Mesodermal cell (in vitro differentiated cells): ENCODE measurements around the gene TMPRSS12.
"Not testable (repeated sequence)": the region's sequence is repeated elsewhere in the genome, so short reads cannot be mapped to it uniquely, and the experiment has no call there.

Experiments used
- H3K27ac ChIP-seq: 2 replicates; pipeline ENCODE4 v1.7.0; 2013; ENCODE audit warnings: mild to moderate bottlenecking, low read depth, low read length, moderate library complexity; ENCODE audit not compliant: severe bottlenecking
- H3K36me3 ChIP-seq: 2 replicates; pipeline ENCODE4 v1.7.1; 2013; ENCODE audit warnings: mild to moderate bottlenecking, low read length, moderate library complexity; ENCODE audit not compliant: control insufficient read depth, insufficient read depth
- H3K4me1 ChIP-seq: one replicate; pipeline ENCODE4 v1.7.1; 2013; ENCODE audit warnings: mild to moderate bottlenecking, low read length; ENCODE audit not compliant: insufficient read depth, control insufficient read depth, poor library complexity, severe bottlenecking
- H3K4me3 ChIP-seq: 2 replicates; pipeline ENCODE4 v1.7.0; 2013; ENCODE audit warnings: low read length, control low read depth, mild to moderate bottlenecking; ENCODE audit not compliant: insufficient read depth, poor library complexity, severe bottlenecking; ENCODE audit errors: extremely low read depth
- H3K9me3 ChIP-seq: 2 replicates; pipeline ENCODE4 v1.7.1; 2013; ENCODE audit warnings: mild to moderate bottlenecking, low read length, moderate library complexity; ENCODE audit not compliant: control insufficient read depth
- WGBS, 2 experiments: methylation state at CpG; one replicate each; pipeline ENCODE4 v1.1.5; 2013; ENCODE audit warnings: missing lambda C conversion rate in 2 of 2; ENCODE audit not compliant: insufficient coverage in 2 of 2; 5-methylcytosine and 5-hydroxymethylcytosine counted together

Gene TMPRSS12

DNA sequence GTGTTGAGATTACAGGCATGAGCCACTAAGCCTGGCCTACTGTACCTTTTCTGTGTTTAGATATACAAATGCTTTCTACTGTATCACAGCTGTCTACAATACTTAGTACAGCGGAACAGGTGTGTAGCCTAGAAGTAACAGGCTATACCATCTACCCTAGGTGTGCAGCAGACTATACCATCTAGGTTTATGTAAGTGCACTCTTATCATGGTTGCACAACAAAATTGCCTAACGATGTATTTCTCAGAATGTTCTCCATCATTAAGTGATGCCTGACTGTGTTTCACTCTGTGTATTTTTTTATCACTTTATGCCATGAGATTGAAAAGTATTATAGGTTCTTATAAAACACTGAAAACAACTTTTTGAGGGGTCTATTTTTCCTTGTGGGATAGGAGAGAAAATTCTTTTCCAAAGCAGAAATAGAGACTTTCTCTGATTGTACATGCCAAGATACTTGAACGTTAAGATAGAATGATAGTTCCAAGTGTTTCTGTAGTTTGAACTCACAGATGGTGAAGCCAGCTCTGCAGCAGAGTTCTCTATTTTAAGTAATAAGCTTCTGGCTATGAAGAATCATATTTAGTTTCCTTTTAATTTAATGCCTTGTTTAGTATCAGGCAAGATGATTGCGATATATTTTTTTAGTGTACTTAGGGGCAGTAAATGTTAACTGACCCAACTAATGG, 17.0 kb downstream of the TMPRSS12 start:
- Histone ChIP-seq H3K9me3 (peaks cover 7% of the 10 kb centered on the region), H3K27ac (no peak overlapping the region), H3K4me1 (no peaks in the 10 kb centered on the region), H3K36me3 (no peaks in the 10 kb centered on the region), H3K4me3 (no peak overlapping the region)
- 83 to 100% methylated on average over 2 to 3 of the region's 4 CpGs for WGBS, 2 experiments

- Histone ChIP-seq H3K4me1 (no peaks in the 10 kb centered on the region), H3K9me3 (peaks cover 7% of the 10 kb centered on the region), H3K27ac (no peak overlapping the region), H3K4me3 (no peak overlapping the region), H3K36me3 (no peaks in the 10 kb centered on the region)
- WGBS, 2 experiments = 93 to 98% methylated on average over 5 to 6 of the region's 6 CpGs
These were observed 19.6 kb downstream of the TMPRSS12 start for GRCh38 chr12:50862316-50862715.

- H3K9me3 ChIP-seq = peaks cover 7% of the 10 kb centered on the region
- H3K27ac ChIP-seq = no peak overlapping the region
- no peak overlapping the region for H3K4me3 ChIP-seq
- H3K36me3 ChIP-seq = no peaks in the 10 kb centered on the region
- WGBS, 2 experiments = 83 to 100% methylated on average over 1 of the region's 3 CpGs
- H3K4me1 ChIP-seq = no peaks in the 10 kb centered on the region
These were observed 22.5 kb downstream of the TMPRSS12 start for GRCh38 chr12:50865266-50865665.

DNA sequence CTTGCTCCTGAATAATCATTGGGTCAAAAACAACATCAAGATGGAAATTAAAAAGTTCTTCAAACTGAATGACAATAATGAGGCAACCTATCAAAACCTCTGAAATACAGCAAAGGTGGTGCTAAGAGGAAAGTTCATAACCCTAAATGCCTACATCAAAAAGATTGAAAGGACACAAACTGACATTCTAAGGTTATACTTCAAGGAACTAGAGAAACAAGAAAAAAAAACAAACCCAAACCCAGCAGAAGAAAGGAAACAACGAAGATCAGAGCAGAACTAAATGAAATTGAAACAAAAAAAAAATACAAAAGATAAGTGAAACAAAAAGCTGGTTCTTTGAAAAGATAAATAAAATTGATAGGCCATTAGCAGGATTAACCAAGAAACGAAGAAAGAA, 26.2 kb downstream of the TMPRSS12 start:
- H3K27ac ChIP-seq, H3K4me1 ChIP-seq, H3K36me3 ChIP-seq, H3K4me3 ChIP-seq, H3K9me3 ChIP-seq: not testable (repeated sequence)
- no CpG with 5 or more reads among the region's 2 CpGs for WGBS, 2 experiments

GRCh38 chr12:50882563-50882962, 39.8 kb downstream of the TMPRSS12 start:
- no peak overlapping the region for H3K4me3 ChIP-seq
- H3K36me3 ChIP-seq = no peaks in the 10 kb centered on the region
- H3K4me1 ChIP-seq = no peaks in the 10 kb centered on the region
- H3K27ac ChIP-seq = no peak overlapping the region
- no peaks in the 10 kb centered on the region for H3K9me3 ChIP-seq
- WGBS, 2 experiments = 83% methylated on average over 1 of the region's 3 CpGs; no CpG with 5 or more reads in 1 of the 2 experiments

- H3K4me1 ChIP-seq = no peaks in the 10 kb centered on the region
- no peaks in the 10 kb centered on the region for H3K36me3 ChIP-seq
- no peak overlapping the region for H3K27ac ChIP-seq
- 76 to 100% methylated on average over 1 to 2 of the region's 3 CpGs for WGBS, 2 experiments
- no peak overlapping the region for H3K4me3 ChIP-seq
- H3K9me3 ChIP-seq = no peaks in the 10 kb centered on the region
These were observed 44.5 kb downstream of the TMPRSS12 start for GRCh38 chr12:50887191-50887590.

DNA sequence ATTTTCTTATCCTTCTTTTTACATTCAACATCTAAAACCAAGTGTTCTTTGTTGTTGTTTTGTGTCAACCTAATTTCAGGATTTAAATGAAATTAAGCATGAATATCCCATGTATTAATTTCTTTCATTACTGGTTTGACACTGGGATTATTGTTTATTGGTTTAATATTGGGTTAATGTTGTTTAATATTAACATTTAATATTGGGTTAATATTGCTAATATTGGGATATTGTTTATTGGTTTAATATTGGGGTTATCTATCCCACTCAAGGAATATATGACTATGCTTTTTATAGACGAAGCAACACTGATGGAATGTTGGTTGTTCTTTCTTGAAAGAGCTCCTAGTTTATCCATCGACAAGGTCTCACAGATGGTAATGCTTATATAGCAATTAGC, 45.9 kb downstream of the TMPRSS12 start:
- no peaks in the 10 kb centered on the region for H3K4me1 ChIP-seq
- no peak overlapping the region for H3K27ac ChIP-seq
- no CpG with 5 or more reads among the region's 2 CpGs for WGBS, 2 experiments
- H3K4me3 ChIP-seq = no peak overlapping the region
- H3K9me3 ChIP-seq = no peaks in the 10 kb centered on the region
- no peaks in the 10 kb centered on the region for H3K36me3 ChIP-seq

GRCh38 chr12:50894241-50894640, 51.5 kb downstream of the TMPRSS12 start:
- Histone ChIP-seq H3K27ac (no peak overlapping the region), H3K4me3 (no peak overlapping the region), H3K9me3 (peaks cover 2% of the 10 kb centered on the region), H3K4me1 (no peaks in the 10 kb centered on the region), H3K36me3 (no peaks in the 10 kb centered on the region)
- WGBS, 2 experiments = no CpG with 5 or more reads among the region's 3 CpGs

GRCh38 chr12:50901685-50902113, 59.0 kb downstream of the TMPRSS12 start:
- Histone ChIP-seq H3K9me3 (peaks cover 2% of the 10 kb centered on the region), H3K36me3 (no peaks in the 10 kb centered on the region), H3K27ac (no peak overlapping the region), H3K4me3 (no peak overlapping the region), H3K4me1 (no peaks in the 10 kb centered on the region)
- WGBS, 2 experiments = 80 to 100% methylated on average over 1 to 2 of the region's 4 CpGs

DNA sequence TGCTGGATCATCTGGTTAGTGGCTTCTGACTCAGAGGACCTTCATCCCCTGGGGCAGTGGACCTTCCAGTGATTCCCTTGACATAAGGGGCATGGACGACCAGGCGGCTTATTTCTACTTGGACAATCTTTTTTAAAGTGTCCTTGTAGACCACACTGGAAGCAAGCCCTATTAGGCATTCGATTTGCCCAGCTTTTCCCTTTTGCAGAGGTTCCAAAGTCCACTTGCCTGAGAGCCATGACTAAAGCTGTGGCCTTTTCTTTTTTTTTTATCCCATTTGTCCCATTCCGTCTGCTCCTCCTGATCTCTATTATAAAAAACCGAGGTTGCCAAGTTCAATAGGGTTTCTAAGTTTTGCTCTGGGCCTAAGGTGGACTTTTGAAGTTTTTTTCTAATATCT, 65.8 kb downstream of the TMPRSS12 start:
- WGBS, 2 experiments = 90 to 96% methylated on average over 3 of the region's 5 CpGs

DNA sequence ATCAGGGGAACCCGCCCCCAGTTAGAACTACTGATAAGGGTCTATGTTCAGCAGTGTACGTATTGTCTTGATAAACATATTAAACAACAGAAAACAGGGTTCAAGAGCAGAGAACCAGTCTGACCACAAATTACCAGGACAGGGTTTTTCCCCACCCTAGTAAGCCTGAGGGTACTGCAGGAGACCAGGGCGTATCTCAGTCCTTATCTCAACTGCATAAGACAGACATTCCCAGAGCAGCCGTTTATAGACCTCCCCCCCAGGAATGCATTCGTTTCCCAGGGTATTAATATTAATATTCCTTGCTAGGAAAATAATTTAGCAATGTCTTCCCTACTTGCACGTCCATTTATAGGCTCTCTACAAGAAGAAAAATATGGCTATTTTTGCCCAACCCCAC, 69.6 kb downstream of the TMPRSS12 start:
- 73% methylated on average over 1 of the region's 6 CpGs; no CpG with 5 or more reads in 1 of the 2 experiments for WGBS, 2 experiments
- H3K27ac ChIP-seq, H3K36me3 ChIP-seq, H3K4me1 ChIP-seq, H3K4me3 ChIP-seq: not testable (repeated sequence)
- peaks cover 30% of the 10 kb centered on the region for H3K9me3 ChIP-seq

More for the DNA sequence above, 65.8 kb downstream of the TMPRSS12 start:
- not testable (repeated sequence) for H3K27ac ChIP-seq, H3K4me1 ChIP-seq, H3K4me3 ChIP-seq, H3K36me3 ChIP-seq, H3K9me3 ChIP-seq
